ENCODE measurements around the gene CASP1.

DNA sequence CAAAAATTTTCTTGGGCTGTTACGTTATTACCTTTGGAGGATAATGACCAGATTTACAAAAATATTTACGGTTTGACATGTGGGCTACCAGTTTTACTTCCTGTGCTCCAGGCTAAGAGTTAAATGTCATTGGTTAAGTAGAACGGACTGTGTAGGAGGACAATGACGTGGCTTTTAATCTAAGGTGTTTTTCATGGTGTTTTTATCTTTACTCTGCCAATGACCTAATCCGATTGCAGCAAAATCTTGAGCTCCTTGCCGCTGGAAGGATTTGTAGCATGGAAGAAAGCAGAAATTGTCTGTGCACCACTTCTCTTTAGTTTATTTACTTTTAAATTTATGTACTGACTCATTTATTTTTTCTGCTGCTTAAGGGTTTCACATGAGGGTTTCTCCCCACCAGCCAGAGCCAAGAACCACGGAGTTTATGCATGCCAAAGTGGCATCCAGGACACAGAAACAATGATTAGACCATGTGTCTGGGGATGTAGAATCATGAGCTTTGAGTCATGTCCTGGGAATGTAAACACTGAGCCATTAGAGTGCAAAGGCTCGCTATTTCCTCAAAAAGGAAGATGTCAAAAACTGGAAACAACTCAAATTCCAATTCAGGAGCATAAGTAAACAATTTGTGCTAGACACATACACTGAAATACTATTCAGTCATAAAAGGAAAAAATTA is 12.1 kb upstream of the CASP1 start:
- TF ChIP-seq, protein P1, sequence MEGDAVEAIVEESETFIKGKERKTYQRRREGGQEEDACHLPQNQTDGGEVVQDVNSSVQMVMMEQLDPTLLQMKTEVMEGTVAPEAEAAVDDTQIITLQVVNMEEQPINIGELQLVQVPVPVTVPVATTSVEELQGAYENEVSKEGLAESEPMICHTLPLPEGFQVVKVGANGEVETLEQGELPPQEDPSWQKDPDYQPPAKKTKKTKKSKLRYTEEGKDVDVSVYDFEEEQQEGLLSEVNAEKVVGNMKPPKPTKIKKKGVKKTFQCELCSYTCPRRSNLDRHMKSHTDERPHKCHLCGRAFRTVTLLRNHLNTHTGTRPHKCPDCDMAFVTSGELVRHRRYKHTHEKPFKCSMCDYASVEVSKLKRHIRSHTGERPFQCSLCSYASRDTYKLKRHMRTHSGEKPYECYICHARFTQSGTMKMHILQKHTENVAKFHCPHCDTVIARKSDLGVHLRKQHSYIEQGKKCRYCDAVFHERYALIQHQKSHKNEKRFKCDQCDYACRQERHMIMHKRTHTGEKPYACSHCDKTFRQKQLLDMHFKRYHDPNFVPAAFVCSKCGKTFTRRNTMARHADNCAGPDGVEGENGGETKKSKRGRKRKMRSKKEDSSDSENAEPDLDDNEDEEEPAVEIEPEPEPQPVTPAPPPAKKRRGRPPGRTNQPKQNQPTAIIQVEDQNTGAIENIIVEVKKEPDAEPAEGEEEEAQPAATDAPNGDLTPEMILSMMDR (IDR thresholded peaks at IDR 0.05; ENCODE audit: insufficient read depth, low read depth, low read length), result no peak
- no peak for TF ChIP-seq EZH2 (IDR thresholded peaks at IDR 0.05; ENCODE audit: insufficient read depth, low read length)
